ENCODE measurements around the gene SLC35B2. TPM values are rescaled to one million over a fixed set of nuclear protein-coding genes. Genes with fewer than 3 reads are reported as not detected.
A peak's percentile ranks its signal among the peaks of the same experiment; 100 is the strongest.

The SLC35B2 gene
- polyA plus RNA-seq, 1 of the 3 experiments (the other 2 are of a cell fraction), result 125 TPM

DNA sequence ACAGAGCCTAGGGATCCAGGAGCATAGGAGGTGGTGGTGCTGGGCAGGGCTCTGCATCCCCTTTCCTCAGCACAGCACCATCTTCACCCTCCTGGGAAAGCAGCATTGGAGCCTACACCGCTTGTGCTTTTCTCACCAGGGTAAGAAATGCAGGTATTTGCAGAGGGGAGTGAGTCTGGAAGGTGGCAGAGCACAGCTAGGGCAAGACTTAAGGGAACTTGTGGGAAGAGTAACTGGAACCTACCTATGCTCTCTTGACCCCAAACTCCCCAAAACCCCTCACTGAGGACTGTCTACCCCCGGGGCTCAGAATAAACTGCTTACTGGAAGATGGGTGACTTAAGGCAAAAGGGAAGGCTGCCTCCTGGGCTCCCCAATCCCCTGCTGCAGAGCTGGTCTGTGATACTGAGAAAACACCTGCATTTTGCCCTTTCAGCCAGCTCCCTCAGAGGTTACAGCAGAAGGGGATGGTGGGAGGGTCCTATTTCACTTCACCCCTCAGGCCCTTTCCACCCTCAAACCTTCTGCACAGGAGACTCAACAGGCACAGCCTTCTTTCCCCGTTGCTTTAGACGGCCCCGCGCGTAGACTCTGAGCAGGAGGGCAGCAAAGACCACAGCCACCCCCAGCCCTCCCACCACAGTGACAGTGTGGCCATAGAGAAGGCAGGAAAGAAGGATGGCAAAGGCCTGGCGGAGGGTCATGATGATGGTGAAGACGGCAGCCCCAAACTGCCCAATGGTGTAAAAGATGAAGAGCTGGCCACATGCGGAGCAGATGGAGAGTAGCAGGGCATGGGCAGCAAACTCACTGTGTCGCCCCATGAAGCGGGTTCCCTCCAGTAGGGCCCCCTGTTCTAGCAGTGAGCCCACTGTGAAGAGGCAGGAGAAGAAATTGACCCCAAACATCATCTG, 2.9 kb downstream of the SLC35B2 start:
- Histone ChIP-seq H3K27ac (ENCODE audit: low read depth in 2 of 2, low read length in 1 of 2) (no peak overlapping the region; a peak in 2 of 4 replicates), H4K20me1 (ENCODE audit: insufficient read depth) (peaks cover 72% of the 10 kb centered on the region), H3K9me2 (no peaks in the 10 kb centered on the region), H3F3A (replicated peaks; ENCODE audit: insufficient read depth) (peaks cover 68% of the 10 kb centered on the region), H3K36me3 (replicated peaks in 1 of 2; ENCODE audit: control insufficient read depth in 1 of 2, insufficient read depth in 2 of 2, low read length in 1 of 2) (peaks cover 52 to 61% of the 10 kb centered on the region in 2 experiments), H3K9me3 (no peaks in the 10 kb centered on the region), H3K4me2 (no peak overlapping the region; the same call in 1 of the 2 replicates), H3K4me3 (ENCODE audit: low read depth in 2 of 2, low read length in 1 of 2) (no peak overlapping the region), H3K79me2 (ENCODE audit: insufficient read depth) (peaks cover 71% of the 10 kb centered on the region), H3K4me1 (ENCODE audit: control insufficient read depth in 1 of 2, insufficient read depth in 2 of 2, low read depth in 1 of 2, low read length in 1 of 2) (peaks cover 7 to 43% of the 10 kb centered on the region in 2 experiments; a peak in 3 of 4 replicates), H2AFZ (ENCODE audit: low read depth) (no peak overlapping the region), H3K9ac (no peak overlapping the region), H3K27me3 (ENCODE audit: insufficient read depth) (no peaks in the 10 kb centered on the region)
- CTCF ChIA-PET, result interaction anchor here (0.8 to 7.1 kb wide), 10 partner anchors 7 to 143 kb away, joined by 3 to 90 read pairs (median 24); partner anchors contain the start of genes HSP90AB1, NFKBIE and SPATS1
- TF ChIP-seq, protein P1, sequence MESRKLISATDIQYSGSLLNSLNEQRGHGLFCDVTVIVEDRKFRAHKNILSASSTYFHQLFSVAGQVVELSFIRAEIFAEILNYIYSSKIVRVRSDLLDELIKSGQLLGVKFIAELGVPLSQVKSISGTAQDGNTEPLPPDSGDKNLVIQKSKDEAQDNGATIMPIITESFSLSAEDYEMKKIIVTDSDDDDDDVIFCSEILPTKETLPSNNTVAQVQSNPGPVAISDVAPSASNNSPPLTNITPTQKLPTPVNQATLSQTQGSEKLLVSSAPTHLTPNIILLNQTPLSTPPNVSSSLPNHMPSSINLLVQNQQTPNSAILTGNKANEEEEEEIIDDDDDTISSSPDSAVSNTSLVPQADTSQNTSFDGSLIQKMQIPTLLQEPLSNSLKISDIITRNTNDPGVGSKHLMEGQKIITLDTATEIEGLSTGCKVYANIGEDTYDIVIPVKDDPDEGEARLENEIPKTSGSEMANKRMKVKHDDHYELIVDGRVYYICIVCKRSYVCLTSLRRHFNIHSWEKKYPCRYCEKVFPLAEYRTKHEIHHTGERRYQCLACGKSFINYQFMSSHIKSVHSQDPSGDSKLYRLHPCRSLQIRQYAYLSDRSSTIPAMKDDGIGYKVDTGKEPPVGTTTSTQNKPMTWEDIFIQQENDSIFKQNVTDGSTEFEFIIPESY (IDR thresholded peaks at IDR 0.05; ENCODE audit: borderline replicate concordance, low read depth), result peak; percentile 47; the same call in 1 of the 2 replicates
- TF ChIP-seq RAD21 (IDR thresholded peaks at IDR 0.05; ENCODE audit: low read length) (no peak), FOXJ3 (CRISPR knock-in tag; IDR thresholded peaks at IDR 0.05) (no peak), FOSL2 (IDR thresholded peaks at IDR 0.05; ENCODE audit: borderline replicate concordance, low read depth) (no peak; the same call in 1 of the 2 replicates), MXI1 (IDR thresholded peaks at IDR 0.05; ENCODE audit: low read depth, low read length) (no peak), ELF1 (IDR thresholded peaks at IDR 0.05) (peak; percentile 27; the same call in 1 of the 2 replicates)
- DNase-seq, result no peak
- POLR2A ChIA-PET, result interaction anchor here (0.5 to 3.8 kb wide), 6 partner anchors 8 to 49 kb away, joined by 3 to 98 read pairs (median 4); partner anchors contain the start of gene HSP90AB1
- WGBS (ENCODE audit: low lambda C conversion rate), result 76% methylated on average over 12 of the region's 12 CpGs

DNA sequence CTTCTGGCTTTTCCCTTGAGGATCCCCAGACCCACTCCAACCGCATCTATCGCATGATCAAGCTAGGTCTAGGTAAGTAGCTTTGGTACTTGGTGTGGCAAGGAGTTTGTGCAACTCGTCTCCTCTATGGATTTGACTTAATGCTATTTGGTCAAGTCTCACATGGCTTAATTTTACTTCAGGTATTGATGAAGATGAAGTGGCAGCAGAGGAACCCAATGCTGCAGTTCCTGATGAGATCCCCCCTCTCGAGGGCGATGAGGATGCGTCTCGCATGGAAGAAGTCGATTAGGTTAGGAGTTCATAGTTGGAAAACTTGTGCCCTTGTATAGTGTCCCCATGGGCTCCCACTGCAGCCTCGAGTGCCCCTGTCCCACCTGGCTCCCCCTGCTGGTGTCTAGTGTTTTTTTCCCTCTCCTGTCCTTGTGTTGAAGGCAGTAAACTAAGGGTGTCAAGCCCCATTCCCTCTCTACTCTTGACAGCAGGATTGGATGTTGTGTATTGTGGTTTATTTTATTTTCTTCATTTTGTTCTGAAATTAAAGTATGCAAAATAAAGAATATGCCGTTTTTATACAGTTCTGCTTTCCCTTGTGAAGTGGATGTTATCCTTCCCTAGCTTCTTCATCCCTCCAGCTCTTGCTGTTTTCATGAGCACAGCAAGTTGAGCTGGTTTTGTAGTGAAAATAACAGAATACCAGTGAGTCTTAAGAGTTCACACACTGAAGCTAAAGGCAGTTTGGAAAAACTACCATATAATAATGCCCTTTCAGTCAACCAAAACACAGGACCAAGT, 3.8 kb downstream of the SLC35B2 start:
- 48% methylated on average over 8 of the region's 10 CpGs for WGBS (ENCODE audit: low lambda C conversion rate)
- no peaks in the 10 kb centered on the region for H3K9me2 ChIP-seq
- no peak overlapping the region for H3K4me2 ChIP-seq
- peaks cover 62 to 69% of the 10 kb centered on the region in 2 experiments for H3K36me3 ChIP-seq (replicated peaks in 1 of 2; ENCODE audit: control insufficient read depth in 1 of 2, insufficient read depth in 2 of 2, low read length in 1 of 2)
- peaks cover 82% of the 10 kb centered on the region for H4K20me1 ChIP-seq (ENCODE audit: insufficient read depth)
- POLR2A ChIA-PET, result interaction anchor here (0.9 to 3.8 kb wide), 2 partner anchors 7 to 14 kb away, joined by 4 to 98 read pairs; partner anchors contain the start of gene HSP90AB1
- H3K9ac ChIP-seq, result no peak overlapping the region
- no peak overlapping the region; a peak in 1 of 4 replicates for H3K27ac ChIP-seq (ENCODE audit: low read depth in 2 of 2, low read length in 1 of 2)
- H3K4me1 ChIP-seq (ENCODE audit: control insufficient read depth in 1 of 2, insufficient read depth in 2 of 2, low read depth in 1 of 2, low read length in 1 of 2), result peaks cover 13 to 52% of the 10 kb centered on the region in 2 experiments; a peak in 3 of 4 replicates
- no peaks in the 10 kb centered on the region for H3K9me3 ChIP-seq
- H3K4me3 ChIP-seq (ENCODE audit: low read depth in 2 of 2, low read length in 1 of 2), result no peak overlapping the region; a peak in 1 of 4 replicates
- peaks cover 72% of the 10 kb centered on the region for H3F3A ChIP-seq (replicated peaks; ENCODE audit: insufficient read depth)
- H2AFZ ChIP-seq (ENCODE audit: low read depth), result no peak overlapping the region
- TF ChIP-seq RXRA (IDR thresholded peaks at IDR 0.05; ENCODE audit: borderline replicate concordance, low read depth) (no peak), FOXM1 (IDR thresholded peaks at IDR 0.05; ENCODE audit: low read depth) (no peak), RFX5 (IDR thresholded peaks at IDR 0.05; ENCODE audit: low read length) (no peak), POLR2AphosphoS5 (IDR thresholded peaks at IDR 0.05; ENCODE audit: low read depth, low read length) (peak; percentile 10)
- TF ChIP-seq, protein P2, sequence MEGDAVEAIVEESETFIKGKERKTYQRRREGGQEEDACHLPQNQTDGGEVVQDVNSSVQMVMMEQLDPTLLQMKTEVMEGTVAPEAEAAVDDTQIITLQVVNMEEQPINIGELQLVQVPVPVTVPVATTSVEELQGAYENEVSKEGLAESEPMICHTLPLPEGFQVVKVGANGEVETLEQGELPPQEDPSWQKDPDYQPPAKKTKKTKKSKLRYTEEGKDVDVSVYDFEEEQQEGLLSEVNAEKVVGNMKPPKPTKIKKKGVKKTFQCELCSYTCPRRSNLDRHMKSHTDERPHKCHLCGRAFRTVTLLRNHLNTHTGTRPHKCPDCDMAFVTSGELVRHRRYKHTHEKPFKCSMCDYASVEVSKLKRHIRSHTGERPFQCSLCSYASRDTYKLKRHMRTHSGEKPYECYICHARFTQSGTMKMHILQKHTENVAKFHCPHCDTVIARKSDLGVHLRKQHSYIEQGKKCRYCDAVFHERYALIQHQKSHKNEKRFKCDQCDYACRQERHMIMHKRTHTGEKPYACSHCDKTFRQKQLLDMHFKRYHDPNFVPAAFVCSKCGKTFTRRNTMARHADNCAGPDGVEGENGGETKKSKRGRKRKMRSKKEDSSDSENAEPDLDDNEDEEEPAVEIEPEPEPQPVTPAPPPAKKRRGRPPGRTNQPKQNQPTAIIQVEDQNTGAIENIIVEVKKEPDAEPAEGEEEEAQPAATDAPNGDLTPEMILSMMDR (IDR thresholded peaks at IDR 0.05), result peak; percentile 65
- H3K27me3 ChIP-seq (ENCODE audit: insufficient read depth), result no peaks in the 10 kb centered on the region
- no peak for DNase-seq
- H3K79me2 ChIP-seq (ENCODE audit: insufficient read depth), result peaks cover 80% of the 10 kb centered on the region
- CTCF ChIA-PET, result interaction anchor here (1.1 to 7.1 kb wide), 8 partner anchors 8 to 142 kb away, joined by 4 to 90 read pairs (median 29); partner anchors contain the start of genes HSP90AB1, NFKBIE and SPATS1
